Keratinocyte (primary cell): ENCODE measurements around the gene TNS3. TPM values are rescaled to one million over a fixed set of nuclear protein-coding genes. Genes with fewer than 3 reads are reported as not detected.

Experiments
- DNase-seq: peaks from one replicate; pipeline ENCODE4 v3.0.0-alpha.2; 2011; ENCODE audit warnings: low read depth, missing footprints, low spot score
- FAIRE-seq: peaks from 2 replicates; lab custom pipeline; 2011; peaks lifted over from hg19 to GRCh38; lab: Jason Lieb, UNC
- H2AFZ ChIP-seq: 2 replicates; pipeline ENCODE4 v1.6.0; 2012; ENCODE audit warnings: low read length, control low read depth, inconsistent platforms; ENCODE audit not compliant: control insufficient read depth
- H3K27ac ChIP-seq: 2 replicates; pipeline ENCODE4 v1.5.1; 2011; ENCODE audit warnings: low read length; ENCODE audit not compliant: control insufficient read depth, insufficient read depth
- H3K27me3 ChIP-seq: 3 replicates; pipeline ENCODE4 v1.6.0; 2011; ENCODE audit warnings: low read length; ENCODE audit not compliant: control insufficient read depth, insufficient read depth; ENCODE audit errors: extremely low read depth
- H3K36me3 ChIP-seq, 2 experiments: 2 replicates in 1 of 2; 3 replicates in 1 of 2; pipeline ENCODE4 v1.5.1; 2011; ENCODE audit warnings: low read length in 2 of 2, mild to moderate bottlenecking in 1 of 2; ENCODE audit not compliant: control insufficient read depth in 2 of 2, insufficient read depth in 2 of 2; ENCODE audit errors: extremely low read depth in 1 of 2
- H3K4me1 ChIP-seq: 3 replicates; pipeline ENCODE4 v1.5.1; 2011; ENCODE audit warnings: low read length; ENCODE audit not compliant: control insufficient read depth, insufficient read depth; ENCODE audit errors: extremely low read depth
- H3K4me2 ChIP-seq: 3 replicates; pipeline ENCODE4 v1.6.0; 2011; ENCODE audit warnings: low read depth, low read length; ENCODE audit not compliant: control insufficient read depth, insufficient read depth; ENCODE audit errors: extremely low read depth
- H3K4me3 ChIP-seq, 3 experiments: fragments of 200-600 bp in 1 of 3; sonication (generic) in 1 of 3; 2 replicates in 2 of 3; 3 replicates in 1 of 3; pipeline ENCODE4 v1.5.1; 2011 to 2016; ENCODE audit warnings: low read length in 3 of 3, mild to moderate bottlenecking in 3 of 3, control low read depth in 2 of 3, inconsistent platforms in 1 of 3, low read depth in 1 of 3, mixed read lengths in 1 of 3, mixed run types in 1 of 3, moderate library complexity in 1 of 3; ENCODE audit not compliant: control insufficient read depth in 2 of 3, insufficient read depth in 2 of 3; ENCODE audit errors: extremely low read depth in 1 of 3
- H3K79me2 ChIP-seq: 2 replicates; pipeline ENCODE4 v1.6.0; 2012; ENCODE audit warnings: low read length; ENCODE audit not compliant: control insufficient read depth, insufficient read depth
- H3K9ac ChIP-seq: 3 replicates; pipeline ENCODE4 v1.6.0; 2011; ENCODE audit warnings: low read length; ENCODE audit not compliant: control insufficient read depth, insufficient read depth; ENCODE audit errors: extremely low read depth
- H3K9me1 ChIP-seq: 3 replicates; pipeline ENCODE4 v1.6.0; 2011; ENCODE audit warnings: low read length; ENCODE audit not compliant: control insufficient read depth, insufficient read depth; ENCODE audit errors: extremely low read depth
- H3K9me3 ChIP-seq: 2 replicates; pipeline ENCODE4 v1.5.1; 2012; ENCODE audit warnings: low read depth, low read length; ENCODE audit not compliant: control insufficient read depth
- H4K20me1 ChIP-seq: 3 replicates; pipeline ENCODE4 v1.6.0; 2011; ENCODE audit warnings: low read length; ENCODE audit not compliant: control insufficient read depth, insufficient read depth; ENCODE audit errors: extremely low read depth
- CTCF ChIP-seq, 3 experiments: IDR thresholded peaks in 1 of 3; conservative IDR thresholded peaks in 1 of 3; optimal IDR thresholded peaks in 1 of 3; 2 replicates in 2 of 3; 3 replicates in 1 of 3; pipeline versions ENCODE3 to v1.5.1; 2011; ENCODE audit warnings: low read length in 3 of 3, mild to moderate bottlenecking in 3 of 3, moderate library complexity in 2 of 3, control low read depth in 1 of 3, inconsistent platforms in 1 of 3; ENCODE audit not compliant: insufficient read depth in 2 of 3; ENCODE audit errors: extremely low read depth in 1 of 3
- EZH2 ChIP-seq: IDR thresholded peaks from one replicate; pipeline ENCODE4 v1.6.1; 2012; ENCODE audit warnings: inconsistent platforms, mild to moderate bottlenecking, low read length, moderate library complexity
- dilution Hi-C: fragments of 300-500 bp; cut with MboI; formaldehyde crosslinking; loops from one replicate; pipeline ENCODE4 v1.7.0; 2020; ENCODE audit warnings: low sequenced_read_pairs; ENCODE audit not compliant: extremely low pct_ligation_motif_present
- polyA plus RNA-seq, 5 experiments: library from polyadenylated mRNA; depleted of rRNA in 3 of 5; stranded (reverse) in 3 of 5; stranded (forward) in 1 of 5; unstranded in 1 of 5; fragments of >200 nt; gene quantifications; 1 replicate in 1 of 5; 2 replicates in 3 of 5; 3 replicates in 1 of 5; pipeline versions ENCODE4 v1.2.1 to v1.2.3, GENCODE V29; 2011 to 2012; ENCODE audit warnings: missing spikeins in 2 of 5, low read depth in 1 of 5, low replicate concordance in 1 of 5

Gene TNS3
- polyA plus RNA-seq, 1 donor (not counting 4 experiments of a cell fraction or from before 2014, with no cell fraction given), result 3.9 TPM

DNA sequence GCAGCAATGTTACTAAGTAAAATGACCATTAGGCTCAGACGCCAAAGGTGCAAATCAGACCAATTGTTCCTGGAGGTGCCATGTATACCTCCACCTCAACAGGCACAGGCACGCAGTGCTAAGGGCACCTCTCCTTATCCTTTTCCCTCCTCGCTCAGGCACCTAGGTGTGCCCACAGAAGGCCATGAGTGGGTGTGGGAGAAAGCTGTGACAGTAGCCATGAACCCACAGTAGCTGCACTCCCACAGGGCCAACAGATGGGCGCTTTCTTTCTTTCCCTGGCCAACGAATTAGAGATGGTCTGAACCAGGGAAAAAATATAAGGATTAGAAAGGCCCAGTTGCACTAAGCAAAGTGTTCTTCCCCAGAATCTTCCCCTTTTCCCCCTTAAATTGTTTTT is 15.5 kb upstream of the TNS3 start:
- no peak overlapping the region for H3K4me2 ChIP-seq
- H3K9me1 ChIP-seq, result no peaks in the 10 kb centered on the region
- DNase-seq (no peak), FAIRE-seq (no peak)
- H2AFZ ChIP-seq, result no peak overlapping the region
- TF ChIP-seq CTCF (optimal IDR thresholded peaks at IDR 0.05 in 1 of 3, IDR thresholded peaks at IDR 0.05 in 1 of 3, conservative IDR thresholded peaks at IDR 0.05 in 1 of 3; ENCODE audit: extremely low read depth in 1 of 3, insufficient read depth in 2 of 3, low read length in 3 of 3), result no peak
- no peak for TF ChIP-seq EZH2
- H3K4me1 ChIP-seq, result peaks cover 28% of the 10 kb centered on the region
- peaks cover 19% of the 10 kb centered on the region for H3K9me3 ChIP-seq
- dilution Hi-C loops, result no loop called here
- no peaks in the 10 kb centered on the region for H3K27me3 ChIP-seq
- H3K27ac ChIP-seq, result no peak overlapping the region
- no peaks in the 10 kb centered on the region for H3K79me2 ChIP-seq
- no peak overlapping the region for H3K4me3 ChIP-seq
- H4K20me1 ChIP-seq, result no peaks in the 10 kb centered on the region
- no peaks in the 10 kb centered on the region for H3K36me3 ChIP-seq
- no peak overlapping the region for H3K9ac ChIP-seq

GRCh38 chr7:47596502-47597202 is 14.7 kb upstream of the TNS3 start:
- H3K9me3 ChIP-seq, result peaks cover 19% of the 10 kb centered on the region
- H4K20me1 ChIP-seq, result no peaks in the 10 kb centered on the region
- peaks cover 27% of the 10 kb centered on the region for H3K4me1 ChIP-seq
- no peaks in the 10 kb centered on the region for H3K36me3 ChIP-seq
- no peak for TF ChIP-seq EZH2
- TF ChIP-seq CTCF (optimal IDR thresholded peaks at IDR 0.05 in 1 of 3, IDR thresholded peaks at IDR 0.05 in 1 of 3, conservative IDR thresholded peaks at IDR 0.05 in 1 of 3; ENCODE audit: extremely low read depth in 1 of 3, insufficient read depth in 2 of 3, low read length in 3 of 3), result no peak
- no peaks in the 10 kb centered on the region for H3K79me2 ChIP-seq
- no peak overlapping the region for H3K4me3 ChIP-seq
- no peak overlapping the region for H3K9ac ChIP-seq
- no peak for DNase-seq
- no peaks in the 10 kb centered on the region for H3K9me1 ChIP-seq
- no peak overlapping the region for H2AFZ ChIP-seq
- FAIRE-seq, result no peak
- dilution Hi-C loops, result no loop called here
- H3K27me3 ChIP-seq, result no peaks in the 10 kb centered on the region
- H3K27ac ChIP-seq, result no peak overlapping the region
- no peak overlapping the region for H3K4me2 ChIP-seq
